ENCODE data around the gene ATP6V1A. TPM values are rescaled to one million over a fixed set of nuclear protein-coding genes. Genes with fewer than 3 reads are reported as not detected.

Gene ATP6V1A
- total RNA-seq, 1 donor from 2014 or later, result 94.5 TPM

- H3K36me3 Mint-ChIP-seq (ENCODE audit: unreplicated experiment), result no peaks in the 10 kb centered on the region
- peak overlapping the region; percentile 65 for H3K27ac Mint-ChIP-seq (ENCODE audit: unreplicated experiment)
- peaks cover 3% of the 10 kb centered on the region for H3K4me1 Mint-ChIP-seq (ENCODE audit: low read depth, unreplicated experiment)
- peaks cover 8% of the 10 kb centered on the region for H3K27me3 Mint-ChIP-seq (ENCODE audit: unreplicated experiment)
- peak; percentile 50 for TF ChIP-seq CTCF (IDR thresholded peaks at IDR 0.05; ENCODE audit: partially characterized antibody, unreplicated experiment)
- H3K4me3 Mint-ChIP-seq (ENCODE audit: unreplicated experiment), result peak overlapping the region; percentile 99
- H3K9me3 Mint-ChIP-seq (ENCODE audit: unreplicated experiment), result peaks cover 9% of the 10 kb centered on the region
- DNase-seq, result peak; percentile 45
Observed at GRCh38 chr3:113744941-113745755, 1.7 kb upstream of the ATP6V1A start.

GRCh38 chr3:113745756-113746547 lies 883 bp upstream of the ATP6V1A start, which contains the start of gene NAA50:
Gene NAA50 (minus strand): TSS chr3:113746249. CDS start chr3:113745949, 300 bp downstream.
- peak within 1 kb of the TSS; percentile 99 for H3K4me3 Mint-ChIP-seq (ENCODE audit: unreplicated experiment)
- no peaks in the 10 kb centered on the region for H3K36me3 Mint-ChIP-seq (ENCODE audit: unreplicated experiment)
- TF ChIP-seq CTCF (IDR thresholded peaks at IDR 0.05; ENCODE audit: partially characterized antibody, unreplicated experiment), result peak; percentile 7
- peak within 1 kb of the TSS; percentile 99 for H3K27ac Mint-ChIP-seq (ENCODE audit: unreplicated experiment)
- peak; percentile 95 for DNase-seq
- peaks cover 9% of the 10 kb centered on the region for H3K9me3 Mint-ChIP-seq (ENCODE audit: unreplicated experiment)
- H3K4me1 Mint-ChIP-seq (ENCODE audit: low read depth, unreplicated experiment), result peaks cover 3% of the 10 kb centered on the region
- H3K27me3 Mint-ChIP-seq (ENCODE audit: unreplicated experiment), result peaks cover 8% of the 10 kb centered on the region

GRCh38 chr3:113747283-113748046 lies 630 bp downstream of the ATP6V1A start:
- H3K27me3 Mint-ChIP-seq (ENCODE audit: unreplicated experiment), result peaks cover 8% of the 10 kb centered on the region
- TF ChIP-seq CTCF (IDR thresholded peaks at IDR 0.05; ENCODE audit: partially characterized antibody, unreplicated experiment), result no peak
- peak overlapping the region; percentile 99 for H3K27ac Mint-ChIP-seq (ENCODE audit: unreplicated experiment)
- peaks cover 3% of the 10 kb centered on the region for H3K4me1 Mint-ChIP-seq (ENCODE audit: low read depth, unreplicated experiment)
- peak overlapping the region; percentile 99 for H3K4me3 Mint-ChIP-seq (ENCODE audit: unreplicated experiment)
- H3K36me3 Mint-ChIP-seq (ENCODE audit: unreplicated experiment), result no peaks in the 10 kb centered on the region
- no peak for DNase-seq
- H3K9me3 Mint-ChIP-seq (ENCODE audit: unreplicated experiment), result peaks cover 9% of the 10 kb centered on the region

GRCh38 chr3:113751141-113751540 lies 4.3 kb downstream of the ATP6V1A start:
- no peak for DNase-seq
- Mint-ChIP-seq H3K9me3 (ENCODE audit: unreplicated experiment) (peaks cover 6% of the 10 kb centered on the region), H3K27me3 (ENCODE audit: unreplicated experiment) (peaks cover 5% of the 10 kb centered on the region), H3K36me3 (ENCODE audit: unreplicated experiment) (no peaks in the 10 kb centered on the region), H3K27ac (ENCODE audit: unreplicated experiment) (no peak overlapping the region), H3K4me3 (ENCODE audit: unreplicated experiment) (no peak overlapping the region), H3K4me1 (ENCODE audit: low read depth, unreplicated experiment) (peaks cover 3% of the 10 kb centered on the region)
- TF ChIP-seq CTCF (IDR thresholded peaks at IDR 0.05; ENCODE audit: partially characterized antibody, unreplicated experiment), result no peak
